GM12878 (cell line): ENCODE data around the gene GPHB5. TPM values are rescaled to one million over a fixed set of nuclear protein-coding genes. Genes with fewer than 3 reads are reported as not detected.

Experiments used
- ATAC-seq: fragments of 200-7000 bp; cut with Tn5 transposase; 3 replicates; pipeline ENCODE4 v1.9.1; 2020; ENCODE audit warnings: mild to moderate bottlenecking, moderate library complexity
- BruUV-seq: library from RNA; stranded (reverse); fragments of 400-500 nt; replicated peaks from 2 replicates; lab custom pipeline; 2021; lab: Mats Ljungman, UMichigan
- CTCF ChIA-PET: fragments of 300-600 bp; sonication (Branson Sonifier 250); formaldehyde crosslinking; extraction: SDS; loops from one replicate; lab custom pipeline; 2021; ENCODE audit warnings: inconsistent platforms; lab: Yijun Ruan, JAX
- POLR2A ChIA-PET: fragments of 350-600 bp; formaldehyde crosslinking; extraction: SDS; loops from one replicate; lab custom pipeline; 2021; ENCODE audit warnings: inconsistent platforms; lab: Charles Lee
- RAD21 ChIA-PET: fragments of 300-600 bp; sonication (Branson Sonifier 250); formaldehyde crosslinking; loops from one replicate; lab custom pipeline; 2023; ENCODE audit warnings: antibody characterized with exemption; ENCODE audit not compliant: unreplicated experiment; lab: Charles Lee
- SMC1A ChIA-PET: fragments of 300-600 bp; sonication (Branson Sonifier 250); formaldehyde crosslinking; loops from one replicate; lab custom pipeline; 2023; ENCODE audit not compliant: unreplicated experiment, uncharacterized antibody; lab: Charles Lee
- DNase-seq: peaks from one replicate; pipeline ENCODE4 v3.0.0-alpha.2; 2011; ENCODE audit warnings: low read depth, low spot score
- FAIRE-seq: peaks from 3 replicates; lab custom pipeline; 2011; peaks lifted over from hg19 to GRCh38; lab: Jason Lieb, UNC
- H2AFZ ChIP-seq: 2 replicates; pipeline ENCODE4 v1.6.0; 2011; ENCODE audit warnings: low read depth, low read length, control low read depth; ENCODE audit not compliant: control insufficient read depth
- H3K27ac ChIP-seq: 2 replicates; pipeline ENCODE4 v1.5.1; 2011; ENCODE audit warnings: control low read depth; ENCODE audit not compliant: control insufficient read depth, insufficient read depth
- H3K27me3 ChIP-seq, 2 experiments: replicated peaks in 1 of 2; 2 replicates each; pipeline versions ENCODE4 v1.6.0 to v1.6.1; 2011; ENCODE audit warnings: low read length in 1 of 2; ENCODE audit not compliant: control insufficient read depth in 2 of 2, insufficient read depth in 2 of 2
- H3K36me3 ChIP-seq, 2 experiments: 2 replicates each; pipeline ENCODE4 v1.5.1; 2011; ENCODE audit warnings: low read length in 1 of 2; ENCODE audit not compliant: control insufficient read depth in 2 of 2, insufficient read depth in 2 of 2
- H3K4me1 ChIP-seq: 2 replicates; pipeline ENCODE4 v1.6.1; 2011; ENCODE audit warnings: mild to moderate bottlenecking, low read length, moderate library complexity, mixed read lengths; ENCODE audit not compliant: control insufficient read depth, insufficient read depth
- H3K4me2 ChIP-seq: 2 replicates; pipeline ENCODE4 v1.6.0; 2011; ENCODE audit warnings: control low read depth; ENCODE audit not compliant: control insufficient read depth, insufficient read depth
- H3K4me3 ChIP-seq: fragments of 200-600 bp; sonication (generic); 2 replicates; pipeline ENCODE4 v1.5.1; 2016
- H3K79me2 ChIP-seq: 2 replicates; pipeline ENCODE4 v1.6.0; 2011; ENCODE audit warnings: low read length; ENCODE audit not compliant: control insufficient read depth, insufficient read depth
- H3K9ac ChIP-seq: 2 replicates; pipeline ENCODE4 v1.8.0; 2011; ENCODE audit warnings: low read length, control low read depth, mixed read lengths; ENCODE audit not compliant: control insufficient read depth, insufficient read depth
- H3K9me3 ChIP-seq: replicated peaks from 3 replicates; pipeline ENCODE4 v1.5.1; 2011; ENCODE audit warnings: mild to moderate bottlenecking, low read length; ENCODE audit not compliant: control insufficient read depth, insufficient read depth
- H4K20me1 ChIP-seq: 2 replicates; pipeline ENCODE4 v1.6.0; 2011; ENCODE audit not compliant: control insufficient read depth, insufficient read depth
- E4F1 ChIP-seq: fragments of 450-650 bp; IDR thresholded peaks from 2 replicates; pipeline ENCODE4 v1.6.1; 2018; ENCODE audit warnings: borderline replicate concordance, mild to moderate bottlenecking; ENCODE audit not compliant: partially characterized antibody
- IKZF1 ChIP-seq: fragments of 450-650 bp; conservative IDR thresholded peaks from 2 replicates; pipeline ENCODE4 v1.6.1; 2017; ENCODE audit warnings: antibody characterized with exemption, mild to moderate bottlenecking
- MTA2 ChIP-seq: fragments of 450-650 bp; IDR thresholded peaks from 2 replicates; pipeline ENCODE4 v1.6.1; 2016; ENCODE audit warnings: low read depth, mild to moderate bottlenecking, moderate library complexity
- MYC ChIP-seq: IDR thresholded peaks from 2 replicates; pipeline ENCODE4 v1.6.1; 2011; ENCODE audit warnings: mild to moderate bottlenecking, low read length, moderate library complexity, inconsistent platforms; ENCODE audit not compliant: insufficient read depth, insufficient replicate concordance, insufficient read length, severe bottlenecking
- NFYB ChIP-seq: IDR thresholded peaks from 2 replicates; pipeline ENCODE4 v1.6.1; 2011; ENCODE audit warnings: low read depth, mild to moderate bottlenecking, low read length, improper control_type of control experiment, moderate library complexity; ENCODE audit not compliant: insufficient read depth
- SIN3A ChIP-seq: IDR thresholded peaks from 2 replicates; pipeline ENCODE4 v1.6.1; 2012; ENCODE audit warnings: low read depth, low read length, improper control_type of control experiment
- SP1 ChIP-seq: IDR thresholded peaks from one replicate; pipeline ENCODE4 v1.6.1; 2011; ENCODE audit warnings: low read depth, low read length
- ZBTB4 ChIP-seq: fragments of 450-650 bp; formaldehyde crosslinking; IDR thresholded peaks from 2 replicates; pipeline ENCODE4 v1.4.0; 2022; ENCODE audit warnings: mild to moderate bottlenecking, moderate library complexity
- whole genome bisulfite sequencing: methylation state at CpG from one replicate; pipeline ENCODE4 v1.1.6; 2016; ENCODE audit warnings: low lambda C conversion rate; ENCODE audit not compliant: insufficient replicate concordance, insufficient coverage; ENCODE audit errors: missing lambda C conversion rate; 5-methylcytosine and 5-hydroxymethylcytosine counted together
- in situ Hi-C: fragments of 300-500 bp; cut with MboI; formaldehyde crosslinking; loops from 9 replicates; pipeline ENCODE4 v1.14.3; 2018; ENCODE audit warnings: mixed read lengths
- intact Hi-C: fragments of 100-400 bp; cut with micrococcal nuclease; formaldehyde crosslinking; loops from one replicate; pipeline ENCODE4 v1.14.2; 2022; ENCODE audit not compliant: unreplicated experiment
- polyA plus RNA-seq, 11 experiments: library from polyadenylated mRNA; depleted of rRNA in 4 of 11; unstranded in 6 of 11; stranded (reverse) in 5 of 11; fragments of >200 nt; fragmentation: Nextera tagmentation in 4 of 11; fragmentation: Illumina TruSeq in 1 of 11; extraction: Ambion mirVana in 4 of 11; extraction: Trizol in 1 of 11; gene quantifications; 1 replicate in 1 of 11; 2 replicates in 10 of 11; pipeline versions ENCODE4 v1.2.1 to v1.2.3, GENCODE V29; 2011 to 2016; ENCODE audit warnings: inconsistent platforms in 2 of 11, missing spikeins in 2 of 11, low read depth in 1 of 11
- total RNA-seq, 4 experiments: library from RNA; depleted of rRNA in 3 of 4; stranded (reverse); fragments of >200 nt in 3 of 4; fragmentation: Illumina TruSeq in 1 of 4; extraction: Trizol in 1 of 4; gene quantifications; 2 replicates each; pipeline versions ENCODE4 v1.2.1 to v1.2.3, GENCODE V29; 2013 to 2021

The GPHB5 gene
- total and polyA plus RNA-seq, 10 of the 15 experiments (the other 5 are each of a cell fraction or from before 2014, with no cell fraction given) = not detected

DNA sequence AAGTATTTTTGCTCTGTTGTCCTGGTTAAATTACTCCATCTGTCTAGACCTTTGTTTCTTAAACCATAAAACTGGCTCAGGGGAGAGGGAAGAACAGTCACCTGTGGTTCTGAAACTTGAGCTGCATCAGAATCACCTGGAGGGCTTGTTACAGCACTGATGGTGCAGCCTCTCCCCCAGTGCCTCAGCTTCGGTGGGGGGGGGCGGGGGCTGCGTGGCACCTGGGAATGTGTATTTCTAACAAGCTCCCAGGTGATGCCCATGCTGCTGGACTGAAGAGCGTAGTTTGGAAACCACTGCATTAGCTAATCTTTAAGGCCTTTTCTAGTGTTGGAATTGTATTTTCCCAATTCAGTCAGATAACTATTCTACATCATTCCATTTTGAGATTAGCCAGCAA is 42.7 kb downstream of the GPHB5 start:
- intact Hi-C loops = loop anchor here (1.0 to 2.0 kb wide), 3 partner anchors 101 to 1113 kb away; no protein-coding TSS in a partner anchor

More for the DNA sequence above, 42.7 kb downstream of the GPHB5 start:
- Histone ChIP-seq H3K4me2 (no peak overlapping the region), H2AFZ (no peak overlapping the region), H3K9ac (no peak overlapping the region), H3K4me1 (no peaks in the 10 kb centered on the region), H3K36me3 (no peaks in the 10 kb centered on the region), H3K27me3 (peaks cover 0 to 3% of the 10 kb centered on the region in 2 experiments; a peak in 1 of 4 replicates), H3K9me3 (no peaks in the 10 kb centered on the region), H3K27ac (no peak overlapping the region), H4K20me1 (no peaks in the 10 kb centered on the region), H3K79me2 (no peaks in the 10 kb centered on the region), H3K4me3 (no peak overlapping the region)
- ChIA-PET RAD21 (interaction anchor here (0.8 to 1.0 kb wide), 2 partner anchors 17 to 1091 kb away, joined by 3 to 5 read pairs; no protein-coding TSS in a partner anchor), CTCF (interaction anchor here (0.7 to 1.7 kb wide), 7 partner anchors 9 to 1111 kb away, joined by 3 to 7 read pairs (median 4); no protein-coding TSS in a partner anchor), SMC1A (interaction anchor here (0.6 to 1.7 kb wide), 3 partner anchors 103 to 1108 kb away, joined by 3 to 5 read pairs (median 4); no protein-coding TSS in a partner anchor), POLR2A (no interaction called here)
- 19% methylated on average over 4 of the region's 4 CpGs for WGBS
- TF ChIP-seq SIN3A (no peak), NFYB (no peak), SP1 (no peak), ZBTB4 (no peak), MYC (no peak), MTA2 (no peak), IKZF1 (no peak), E4F1 (no peak)
- FAIRE-seq (no peak), DNase-seq (no peak), ATAC-seq (no peak)
- in situ Hi-C loops = no loop called here
- BruUV-seq = no TSS peak
